Measurements from ENCODE around the gene RHEX. TPM values are rescaled to one million over a fixed set of nuclear protein-coding genes. Genes with fewer than 3 reads are reported as not detected.

The RHEX gene
- polyA plus RNA-seq, 1 of the 3 experiments (the other 2 are of a cell fraction), result not detected

GRCh38 chr1:206067486-206068227 is 14.7 kb downstream of the RHEX start:
- ChIA-PET POLR2A (no interaction called here), CTCF (interaction anchor here (1.1 to 1.8 kb wide), 4 partner anchors 37 to 276 kb away, joined by 3 to 6 read pairs (median 3); no protein-coding TSS in a partner anchor)
- no peaks in the 10 kb centered on the region for H3K36me3 ChIP-seq (replicated peaks in 1 of 2; ENCODE audit: control insufficient read depth in 1 of 2, insufficient read depth in 2 of 2, low read length in 1 of 2)
- H3K4me1 ChIP-seq (ENCODE audit: control insufficient read depth in 1 of 2, insufficient read depth in 2 of 2, low read depth in 1 of 2, low read length in 1 of 2), result no peaks in the 10 kb centered on the region; a peak in 1 of 4 replicates
- DNase-seq, result no peak
- no peaks in the 10 kb centered on the region for H3K79me2 ChIP-seq (ENCODE audit: insufficient read depth)
- H3K27ac ChIP-seq (ENCODE audit: low read depth in 2 of 2, low read length in 1 of 2), result no peak overlapping the region
- H3F3A ChIP-seq (replicated peaks; ENCODE audit: insufficient read depth), result no peaks in the 10 kb centered on the region
- no peaks in the 10 kb centered on the region for H3K9me2 ChIP-seq
- no peaks in the 10 kb centered on the region for H3K9me3 ChIP-seq
- peaks cover 18% of the 10 kb centered on the region for H3K27me3 ChIP-seq (ENCODE audit: insufficient read depth)
- no peak overlapping the region for H3K9ac ChIP-seq
- no peak overlapping the region for H2AFZ ChIP-seq (ENCODE audit: low read depth)
- WGBS (ENCODE audit: low lambda C conversion rate), result 66% methylated on average over 8 of the region's 8 CpGs
- no peak overlapping the region for H3K4me3 ChIP-seq (ENCODE audit: low read depth in 2 of 2, low read length in 1 of 2)
- no peaks in the 10 kb centered on the region for H4K20me1 ChIP-seq (ENCODE audit: insufficient read depth)
- TF ChIP-seq FOXJ3 (CRISPR knock-in tag; IDR thresholded peaks at IDR 0.05), result no peak
- no peak for TF ChIP-seq JUND (IDR thresholded peaks at IDR 0.05)
- TF ChIP-seq ZBTB33 (IDR thresholded peaks at IDR 0.05; ENCODE audit: borderline replicate concordance, low read depth), result no peak
- TF ChIP-seq TEAD4 (IDR thresholded peaks at IDR 0.05; ENCODE audit: borderline replicate concordance, insufficient read depth), result no peak
- no peak for TF ChIP-seq USF2 (IDR thresholded peaks at IDR 0.05; ENCODE audit: borderline replicate concordance, low read depth, low read length)
- TF ChIP-seq EP300 (IDR thresholded peaks at IDR 0.05; ENCODE audit: borderline replicate concordance in 1 of 2, low read depth in 1 of 2, low read length in 1 of 2), result no peak
- no peak for TF ChIP-seq POLR2AphosphoS5 (IDR thresholded peaks at IDR 0.05; ENCODE audit: low read depth, low read length)
- no peak for TF ChIP-seq FOXM1 (IDR thresholded peaks at IDR 0.05; ENCODE audit: low read depth)
- no peak for TF ChIP-seq GATA2 (CRISPR knock-in tag; IDR thresholded peaks at IDR 0.05)
- TF ChIP-seq NRF1 (IDR thresholded peaks at IDR 0.05; ENCODE audit: low read depth, low read length), result no peak
- TF ChIP-seq REST (IDR thresholded peaks at IDR 0.05; ENCODE audit: low read depth, low read length), result no peak
- TF ChIP-seq FOSL2 (IDR thresholded peaks at IDR 0.05; ENCODE audit: borderline replicate concordance, low read depth), result no peak
- no peak for TF ChIP-seq SIN3A (IDR thresholded peaks at IDR 0.05; ENCODE audit: borderline replicate concordance, low read depth, low read length)
- no peak for TF ChIP-seq USF1 (IDR thresholded peaks at IDR 0.05; ENCODE audit: borderline replicate concordance, low read depth)
- no peak for TF ChIP-seq TAF1 (IDR thresholded peaks at IDR 0.05; ENCODE audit: borderline replicate concordance, low read depth, low read length)
- no peak for TF ChIP-seq NFIC (IDR thresholded peaks at IDR 0.05; ENCODE audit: borderline replicate concordance)
- H3K4me2 ChIP-seq, result no peak overlapping the region

Measured in SK-N-SH (cell line).